ENCODE measurements around the gene PANK4. TPM values are rescaled to one million over a fixed set of nuclear protein-coding genes. Genes with fewer than 3 reads are reported as not detected.
A peak's percentile ranks its signal among the peaks of the same experiment; 100 is the strongest.

Gene PANK4
- total RNA-seq, 1 donor from 2014 or later, result 26.3 TPM

DNA sequence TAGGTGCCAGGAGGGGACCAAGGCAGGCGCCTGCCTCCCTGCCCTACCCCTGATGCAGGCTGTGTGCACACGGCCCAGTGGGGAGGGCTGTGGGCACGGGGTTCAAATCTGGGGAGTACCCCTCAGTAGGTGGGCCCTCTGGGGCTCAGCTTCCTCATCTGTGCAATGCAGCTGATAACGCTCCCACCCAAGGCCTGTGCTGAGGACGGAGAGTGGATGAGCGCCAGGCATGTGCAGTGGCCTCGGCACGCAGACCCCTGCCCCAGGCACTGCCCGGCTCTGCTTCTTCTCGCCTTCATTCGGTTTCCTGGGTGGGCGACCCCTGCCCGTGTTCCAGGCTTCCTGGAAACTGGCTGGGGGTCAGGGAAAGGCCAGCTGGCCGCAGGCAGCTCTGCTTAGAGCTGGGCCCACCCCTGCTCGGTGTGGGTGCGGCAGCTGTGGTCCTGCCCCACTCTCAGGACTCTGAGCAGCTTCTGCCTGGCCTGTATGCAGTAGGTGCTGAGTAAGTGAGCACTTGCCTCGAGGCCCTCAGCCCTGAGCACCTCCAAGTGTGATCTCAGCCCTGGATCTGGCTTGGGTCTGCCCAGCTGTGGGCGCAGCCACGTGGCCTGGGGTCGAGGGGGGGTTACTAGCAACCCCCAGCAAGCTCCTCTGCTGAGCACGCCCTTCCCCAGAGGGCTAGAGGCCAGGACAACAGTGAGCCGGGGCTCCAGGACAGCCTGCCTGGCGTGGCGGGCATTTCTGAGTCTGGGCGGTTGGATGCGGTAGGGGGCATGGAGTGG lies 17.9 kb upstream of the PANK4 start:
- peaks cover 2% of the 10 kb centered on the region for H3K27me3 ChIP-seq (ENCODE audit: insufficient read depth, low read length)
- peaks cover 37% of the 10 kb centered on the region for H3K4me1 ChIP-seq (ENCODE audit: insufficient read depth, low read length)
- no peak for FAIRE-seq
- H3K4me3 ChIP-seq (ENCODE audit: insufficient read depth, low read depth, low read length), result no peak overlapping the region
- Mint-ChIP-seq H3K27me3 (ENCODE audit: low read depth, unreplicated experiment) (peaks cover 3% of the 10 kb centered on the region), H3K36me3 (ENCODE audit: low read depth, unreplicated experiment) (no peaks in the 10 kb centered on the region), H3K4me3 (ENCODE audit: unreplicated experiment) (no peak overlapping the region), H3K27ac (ENCODE audit: unreplicated experiment) (no peak overlapping the region), H3K9me3 (ENCODE audit: unreplicated experiment) (no peaks in the 10 kb centered on the region), H3K4me1 (ENCODE audit: low read depth, unreplicated experiment) (no peaks in the 10 kb centered on the region)
- H2AFZ ChIP-seq (ENCODE audit: low read depth, low read length), result peak overlapping the region; percentile 39
- H3K9ac ChIP-seq (ENCODE audit: low read length), result peak overlapping the region; percentile 20
- no peak for TF ChIP-seq EZH2 (IDR thresholded peaks at IDR 0.05; ENCODE audit: insufficient read depth, low read length)
- no peaks in the 10 kb centered on the region for H3K36me3 ChIP-seq (ENCODE audit: insufficient read depth, low read length)
- DNase-seq (ENCODE audit: low read depth), result peak; percentile 12
- no peaks in the 10 kb centered on the region for H3K79me2 ChIP-seq (ENCODE audit: insufficient read depth, low read length)
- no peak overlapping the region for H3K27ac ChIP-seq (ENCODE audit: low read depth, low read length)
- H4K20me1 ChIP-seq (ENCODE audit: insufficient read depth, low read length), result no peaks in the 10 kb centered on the region
- H3K9me3 ChIP-seq (ENCODE audit: insufficient read depth, low read depth, low read length), result no peaks in the 10 kb centered on the region
- H3K4me2 ChIP-seq (ENCODE audit: low read length), result peak overlapping the region; percentile 69

DNA sequence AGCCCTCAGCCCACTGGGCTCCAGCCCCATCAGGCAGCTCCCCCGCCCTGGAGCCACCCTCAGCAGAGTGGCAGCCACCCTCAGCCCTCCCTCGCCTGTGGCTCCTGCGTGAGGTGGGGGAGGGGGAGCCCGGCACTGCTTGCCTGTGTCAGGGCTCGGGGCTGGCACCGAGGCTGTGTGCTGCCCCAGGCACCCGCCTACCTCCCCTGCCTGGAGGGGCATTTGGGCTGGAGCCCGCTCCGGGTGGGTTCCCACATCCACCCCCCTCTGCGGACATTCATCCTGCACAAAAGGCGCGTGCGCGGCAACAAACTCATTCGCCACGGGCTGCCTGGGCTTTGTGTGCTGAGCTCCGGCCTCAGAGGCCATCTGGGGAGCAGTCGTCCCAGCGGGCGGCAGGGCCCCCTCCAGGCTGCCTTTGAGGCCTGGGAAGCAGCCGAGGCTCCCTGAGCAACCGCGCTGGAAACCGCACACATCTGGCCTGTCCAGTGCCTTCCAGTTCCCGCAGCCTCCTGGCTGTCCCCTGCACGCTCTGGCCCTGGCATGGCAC lies 17.2 kb upstream of the PANK4 start:
- Histone ChIP-seq H3K9me3 (ENCODE audit: insufficient read depth, low read depth, low read length) (no peaks in the 10 kb centered on the region), H3K36me3 (ENCODE audit: insufficient read depth, low read length) (no peaks in the 10 kb centered on the region), H3K27ac (ENCODE audit: low read depth, low read length) (no peak overlapping the region), H3K9ac (ENCODE audit: low read length) (no peak overlapping the region), H2AFZ (ENCODE audit: low read depth, low read length) (peak overlapping the region; percentile 39), H3K4me1 (ENCODE audit: insufficient read depth, low read length) (peaks cover 37% of the 10 kb centered on the region), H3K4me3 (ENCODE audit: insufficient read depth, low read depth, low read length) (no peak overlapping the region), H4K20me1 (ENCODE audit: insufficient read depth, low read length) (no peaks in the 10 kb centered on the region), H3K27me3 (ENCODE audit: insufficient read depth, low read length) (peaks cover 2% of the 10 kb centered on the region), H3K79me2 (ENCODE audit: insufficient read depth, low read length) (no peaks in the 10 kb centered on the region), H3K4me2 (ENCODE audit: low read length) (peak overlapping the region; percentile 69)
- no peak for FAIRE-seq
- Mint-ChIP-seq H3K9me3 (ENCODE audit: unreplicated experiment) (no peaks in the 10 kb centered on the region), H3K27ac (ENCODE audit: unreplicated experiment) (no peak overlapping the region), H3K4me3 (ENCODE audit: unreplicated experiment) (no peak overlapping the region), H3K27me3 (ENCODE audit: low read depth, unreplicated experiment) (peaks cover 10% of the 10 kb centered on the region), H3K36me3 (ENCODE audit: low read depth, unreplicated experiment) (no peaks in the 10 kb centered on the region), H3K4me1 (ENCODE audit: low read depth, unreplicated experiment) (no peaks in the 10 kb centered on the region)
- peak; percentile 4 for DNase-seq (ENCODE audit: low read depth)
- TF ChIP-seq, protein P1, sequence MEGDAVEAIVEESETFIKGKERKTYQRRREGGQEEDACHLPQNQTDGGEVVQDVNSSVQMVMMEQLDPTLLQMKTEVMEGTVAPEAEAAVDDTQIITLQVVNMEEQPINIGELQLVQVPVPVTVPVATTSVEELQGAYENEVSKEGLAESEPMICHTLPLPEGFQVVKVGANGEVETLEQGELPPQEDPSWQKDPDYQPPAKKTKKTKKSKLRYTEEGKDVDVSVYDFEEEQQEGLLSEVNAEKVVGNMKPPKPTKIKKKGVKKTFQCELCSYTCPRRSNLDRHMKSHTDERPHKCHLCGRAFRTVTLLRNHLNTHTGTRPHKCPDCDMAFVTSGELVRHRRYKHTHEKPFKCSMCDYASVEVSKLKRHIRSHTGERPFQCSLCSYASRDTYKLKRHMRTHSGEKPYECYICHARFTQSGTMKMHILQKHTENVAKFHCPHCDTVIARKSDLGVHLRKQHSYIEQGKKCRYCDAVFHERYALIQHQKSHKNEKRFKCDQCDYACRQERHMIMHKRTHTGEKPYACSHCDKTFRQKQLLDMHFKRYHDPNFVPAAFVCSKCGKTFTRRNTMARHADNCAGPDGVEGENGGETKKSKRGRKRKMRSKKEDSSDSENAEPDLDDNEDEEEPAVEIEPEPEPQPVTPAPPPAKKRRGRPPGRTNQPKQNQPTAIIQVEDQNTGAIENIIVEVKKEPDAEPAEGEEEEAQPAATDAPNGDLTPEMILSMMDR (IDR thresholded peaks at IDR 0.05; ENCODE audit: insufficient read depth, low read depth, low read length), result no peak
- no peak for TF ChIP-seq EZH2 (IDR thresholded peaks at IDR 0.05; ENCODE audit: insufficient read depth, low read length)

GRCh38 chr1:2542246-2542915 lies 16.0 kb upstream of the PANK4 start:
- no peak overlapping the region for H2AFZ ChIP-seq (ENCODE audit: low read depth, low read length)
- H3K27me3 ChIP-seq (ENCODE audit: insufficient read depth, low read length), result peaks cover 2% of the 10 kb centered on the region
- H3K36me3 ChIP-seq (ENCODE audit: insufficient read depth, low read length), result no peaks in the 10 kb centered on the region
- H3K9ac ChIP-seq (ENCODE audit: low read length), result no peak overlapping the region
- Mint-ChIP-seq H3K27me3 (ENCODE audit: low read depth, unreplicated experiment) (peaks cover 17% of the 10 kb centered on the region), H3K27ac (ENCODE audit: unreplicated experiment) (no peak overlapping the region), H3K36me3 (ENCODE audit: low read depth, unreplicated experiment) (no peaks in the 10 kb centered on the region), H3K9me3 (ENCODE audit: unreplicated experiment) (no peaks in the 10 kb centered on the region), H3K4me3 (ENCODE audit: unreplicated experiment) (peak overlapping the region; percentile 5), H3K4me1 (ENCODE audit: low read depth, unreplicated experiment) (no peaks in the 10 kb centered on the region)
- no peak overlapping the region for H3K27ac ChIP-seq (ENCODE audit: low read depth, low read length)
- H3K9me3 ChIP-seq (ENCODE audit: insufficient read depth, low read depth, low read length), result no peaks in the 10 kb centered on the region
- H3K4me2 ChIP-seq (ENCODE audit: low read length), result no peak overlapping the region
- peaks cover 25% of the 10 kb centered on the region for H3K4me1 ChIP-seq (ENCODE audit: insufficient read depth, low read length)
- FAIRE-seq (no peak), DNase-seq (ENCODE audit: low read depth) (no peak)
- H3K79me2 ChIP-seq (ENCODE audit: insufficient read depth, low read length), result no peaks in the 10 kb centered on the region
- no peaks in the 10 kb centered on the region for H4K20me1 ChIP-seq (ENCODE audit: insufficient read depth, low read length)
- H3K4me3 ChIP-seq (ENCODE audit: insufficient read depth, low read depth, low read length), result no peak overlapping the region
- no peak for TF ChIP-seq EZH2 (IDR thresholded peaks at IDR 0.05; ENCODE audit: insufficient read depth, low read length)
- TF ChIP-seq, protein P1 (IDR thresholded peaks at IDR 0.05; ENCODE audit: insufficient read depth, low read depth, low read length), result no peak
